Thymus (tissue), 11 donors: ENCODE measurements around the gene SLC12A4. TPM values are rescaled to one million over a fixed set of nuclear protein-coding genes. Genes with fewer than 3 reads are reported as not detected.
A peak's percentile ranks its signal among the peaks of the same experiment; 100 is the strongest.

Source experiments
- DNase-seq, 9 donors: peaks; one replicate each; pipeline ENCODE4 v3.0.0-alpha.2; 2013; ENCODE audit warnings: low spot score in 9 of 9, low read depth in 6 of 9, missing footprints in 1 of 9
- H3K27ac ChIP-seq, 2 donors: one replicate each; pipeline ENCODE4 v1.5.1; 2013; ENCODE audit warnings: control low read depth in 1 of 2, low read depth in 1 of 2, low read length in 1 of 2, mild to moderate bottlenecking in 1 of 2, moderate library complexity in 1 of 2
- H3K27me3 ChIP-seq, 2 donors: one replicate each; pipeline ENCODE4 v1.5.1; 2013; ENCODE audit warnings: low read length in 1 of 2; ENCODE audit not compliant: control insufficient read depth in 2 of 2, insufficient read depth in 1 of 2
- H3K36me3 ChIP-seq, 2 donors: one replicate each; pipeline ENCODE4 v1.5.1; 2013; ENCODE audit warnings: low read length in 1 of 2, mild to moderate bottlenecking in 1 of 2, moderate library complexity in 1 of 2; ENCODE audit not compliant: control insufficient read depth in 2 of 2, insufficient read depth in 2 of 2
- H3K4me1 ChIP-seq, 2 donors: one replicate each; pipeline ENCODE4 v1.5.1; 2013; ENCODE audit warnings: low read length in 2 of 2; ENCODE audit not compliant: control insufficient read depth in 2 of 2, insufficient read depth in 2 of 2
- H3K4me3 ChIP-seq, 2 donors: one replicate each; pipeline ENCODE4 v1.5.1; 2013; ENCODE audit warnings: low read length in 2 of 2, control low read depth in 1 of 2, mild to moderate bottlenecking in 1 of 2
- H3K9me3 ChIP-seq, 2 donors: one replicate each; pipeline ENCODE4 v1.5.1; 2013; ENCODE audit warnings: low read length in 1 of 2, mild to moderate bottlenecking in 1 of 2; ENCODE audit not compliant: control insufficient read depth in 2 of 2, insufficient read depth in 1 of 2
- WGBS: extraction: QIAGEN DNeasy Blood & Tissue Kit; methylation state at CpG from one replicate; pipeline ENCODE4 v1.1.7; 2013; 5-methylcytosine and 5-hydroxymethylcytosine counted together
- polyA plus RNA-seq: library from polyadenylated mRNA; stranded (reverse); fragments of 200-250 nt; gene quantifications from one replicate; pipeline ENCODE4 v1.2.3, GENCODE V29; 2013
- total RNA-seq: library from RNA; stranded (reverse); fragments of 120-200 nt; gene quantifications from one replicate; pipeline ENCODE4 v1.2.4, GENCODE V29; 2013
- donor health status: healthy.

Gene SLC12A4
- total and polyA plus RNA-seq, 2 donors = 13.4 to 22.6 TPM

GRCh38 chr16:67967183-67967957 is 1.1 kb downstream of the SLC12A4 start:
- WGBS = 32% methylated on average over 18 of the region's 18 CpGs
- DNase-seq = peak in 5 of 9 donors; percentile 38 to 81 (median 56)
- no peaks in the 10 kb centered on the region for H3K27me3 ChIP-seq
- peaks cover 8 to 14% of the 10 kb centered on the region in 2 donors for H3K36me3 ChIP-seq
- peaks cover 48 to 59% of the 10 kb centered on the region in 2 donors for H3K4me1 ChIP-seq
- no peaks in the 10 kb centered on the region for H3K9me3 ChIP-seq
- peak overlapping the region; percentile 68 to 88 for H3K27ac ChIP-seq
- peak overlapping the region; percentile 55 to 79 for H3K4me3 ChIP-seq

- no peaks in the 10 kb centered on the region for H3K9me3 ChIP-seq
- peaks cover 15 to 21% of the 10 kb centered on the region in 2 donors for H3K36me3 ChIP-seq
- DNase-seq = no peak
- H3K27me3 ChIP-seq = no peaks in the 10 kb centered on the region
- peaks cover 48 to 61% of the 10 kb centered on the region in 2 donors for H3K4me1 ChIP-seq
- WGBS = 95% methylated on average over 3 of the region's 3 CpGs
- peak overlapping the region in 1 of 2 donors; percentile 46 for H3K27ac ChIP-seq
- peak overlapping the region in 1 of 2 donors; percentile 55 for H3K4me3 ChIP-seq
These were observed 1.8 kb downstream of the SLC12A4 start for GRCh38 chr16:67966549-67967182.

- 95% methylated on average over 11 of the region's 11 CpGs for WGBS
- H3K4me1 ChIP-seq = peaks cover 48 to 61% of the 10 kb centered on the region in 2 donors
- H3K4me3 ChIP-seq = no peak overlapping the region
- no peaks in the 10 kb centered on the region for H3K9me3 ChIP-seq
- DNase-seq = no peak
- peak overlapping the region; percentile 46 to 93 for H3K27ac ChIP-seq
- no peaks in the 10 kb centered on the region for H3K27me3 ChIP-seq
- peaks cover 21 to 28% of the 10 kb centered on the region in 2 donors for H3K36me3 ChIP-seq
These were observed 2.5 kb downstream of the SLC12A4 start for GRCh38 chr16:67965668-67966548.

DNA sequence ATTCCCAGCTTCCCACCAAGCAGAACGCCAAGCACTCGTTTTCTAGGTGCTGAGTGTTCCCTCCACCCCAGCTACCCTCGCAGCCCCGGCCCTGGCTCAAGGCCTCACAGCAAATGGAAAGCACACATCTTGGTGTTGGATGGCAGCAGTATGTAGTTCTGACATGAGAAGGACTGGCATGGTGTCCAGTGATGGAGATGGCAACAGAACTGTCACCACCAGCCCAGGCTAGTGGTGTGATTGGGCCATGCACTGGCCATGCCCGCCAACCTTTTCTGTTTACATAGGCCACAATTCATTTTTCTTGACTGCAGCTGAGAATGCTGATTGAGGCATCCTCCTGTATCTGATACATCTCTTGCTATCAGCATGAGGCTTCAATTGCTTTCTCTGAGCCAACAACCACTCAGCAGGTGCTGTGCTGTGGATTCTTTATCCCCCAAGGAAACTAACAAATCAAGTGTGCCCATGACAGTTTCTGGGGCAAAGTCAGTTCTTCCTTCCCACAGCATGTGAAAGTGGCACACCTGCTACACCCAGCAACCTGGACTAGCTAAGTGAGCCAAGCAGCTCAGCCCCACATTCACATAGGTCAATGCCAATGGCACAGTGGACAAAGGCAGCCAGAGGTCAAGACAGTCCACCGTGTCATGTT is 3.8 kb downstream of the SLC12A4 start:
- no peak overlapping the region for H3K4me3 ChIP-seq
- 94% methylated on average over 6 of the region's 6 CpGs for WGBS

DNA sequence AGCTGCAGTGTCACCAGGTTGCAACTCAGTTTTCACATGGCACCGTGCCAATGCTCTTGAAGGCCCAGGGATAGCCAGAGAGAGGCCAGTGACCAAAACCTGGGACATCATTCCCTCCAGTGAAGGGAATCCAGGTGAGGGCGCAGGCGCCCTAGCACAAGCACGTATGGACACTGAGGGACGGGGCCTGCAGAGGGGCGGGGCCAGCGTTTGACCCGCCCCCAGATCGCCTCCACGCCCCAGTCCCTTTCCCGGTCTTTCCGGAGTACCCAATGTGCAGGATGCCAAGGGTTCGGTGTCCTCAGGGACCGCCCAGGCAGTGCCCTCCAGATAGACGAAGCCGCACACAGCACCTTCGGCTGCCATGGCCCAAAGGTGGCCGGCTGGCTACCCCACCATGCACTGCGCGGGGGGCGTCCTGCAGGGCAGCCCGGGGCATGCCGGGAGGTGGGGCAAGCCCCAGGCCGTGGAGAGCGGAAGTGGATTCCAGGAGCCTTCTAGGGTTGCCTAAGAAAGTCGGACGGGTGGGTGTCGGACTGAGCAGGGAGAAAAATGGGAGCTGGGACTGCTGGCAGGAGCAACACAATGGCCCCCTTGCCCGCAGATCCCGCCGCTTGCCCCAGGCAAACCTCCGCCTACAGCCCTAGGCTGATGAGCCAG is 4.6 kb downstream of the SLC12A4 start:
- Histone ChIP-seq H3K27me3 (no peaks in the 10 kb centered on the region), H3K9me3 (peaks cover 0 to 4% of the 10 kb centered on the region in 2 donors), H3K4me1 (peaks cover 43 to 55% of the 10 kb centered on the region in 2 donors), H3K4me3 (peak overlapping the region in 1 of 2 donors; percentile 3), H3K36me3 (peaks cover 40 to 48% of the 10 kb centered on the region in 2 donors), H3K27ac (peak overlapping the region; percentile 64 to 93)
- peak in 2 of 9 donors; percentile 33 to 40 for DNase-seq
- 93% methylated on average over 32 of the region's 32 CpGs for WGBS

More for the DNA sequence above, 3.8 kb downstream of the SLC12A4 start:
- H3K27ac ChIP-seq = peak overlapping the region; percentile 64 to 93
- peaks cover 32 to 41% of the 10 kb centered on the region in 2 donors for H3K36me3 ChIP-seq
- peak in 4 of 9 donors; percentile 68 to 87 (median 71) for DNase-seq
- no peaks in the 10 kb centered on the region for H3K27me3 ChIP-seq
- peaks cover 48 to 61% of the 10 kb centered on the region in 2 donors for H3K4me1 ChIP-seq
- no peaks in the 10 kb centered on the region for H3K9me3 ChIP-seq

GRCh38 chr16:67963292-67963661 is 5.2 kb downstream of the SLC12A4 start:
- peak overlapping the region in 1 of 2 donors; percentile 3 for H3K4me3 ChIP-seq

GRCh38 chr16:67962135-67962534 is 6.3 kb downstream of the SLC12A4 start:
- Histone ChIP-seq H3K27me3 (no peaks in the 10 kb centered on the region), H3K36me3 (peaks cover 53 to 62% of the 10 kb centered on the region in 2 donors), H3K9me3 (peaks cover 0 to 4% of the 10 kb centered on the region in 2 donors), H3K27ac (no peak overlapping the region), H3K4me1 (peaks cover 39 to 47% of the 10 kb centered on the region in 2 donors), H3K4me3 (no peak overlapping the region)
- WGBS = 97% methylated on average over 8 of the region's 8 CpGs
- no peak for DNase-seq

More at GRCh38 chr16:67963292-67963661, 5.2 kb downstream of the SLC12A4 start:
- DNase-seq = no peak
- H3K36me3 ChIP-seq = peaks cover 45 to 53% of the 10 kb centered on the region in 2 donors
- H3K27me3 ChIP-seq = no peaks in the 10 kb centered on the region
- 95% methylated on average over 2 of the region's 2 CpGs for WGBS
- H3K9me3 ChIP-seq = peaks cover 0 to 4% of the 10 kb centered on the region in 2 donors
- H3K4me1 ChIP-seq = peaks cover 41 to 54% of the 10 kb centered on the region in 2 donors
- peak overlapping the region; percentile 53 to 93 for H3K27ac ChIP-seq

DNA sequence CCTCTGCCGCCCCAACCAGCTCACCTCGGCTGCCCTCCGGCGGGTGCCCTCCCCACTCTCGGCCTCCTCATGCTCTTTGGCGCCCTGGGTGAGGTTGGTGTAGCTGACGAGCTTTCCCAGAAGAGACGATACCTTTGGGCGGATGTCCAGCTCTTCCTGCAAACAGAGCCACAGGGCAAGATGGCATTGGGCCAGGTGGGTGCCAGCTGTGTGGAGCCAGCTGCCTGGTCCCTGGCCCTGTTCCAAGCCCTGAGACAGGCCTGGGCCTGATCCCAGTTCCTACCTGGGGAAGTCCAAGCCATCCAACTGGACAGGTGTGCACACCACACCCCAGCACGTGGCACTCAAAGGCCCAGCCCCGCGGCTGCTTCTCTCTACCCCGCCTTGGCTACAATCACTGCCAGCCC is 6.9 kb downstream of the SLC12A4 start:
- Histone ChIP-seq H3K27me3 (no peaks in the 10 kb centered on the region), H3K36me3 (peaks cover 53 to 62% of the 10 kb centered on the region in 2 donors), H3K4me1 (peaks cover 33 to 41% of the 10 kb centered on the region in 2 donors), H3K9me3 (peaks cover 0 to 4% of the 10 kb centered on the region in 2 donors), H3K4me3 (no peak overlapping the region), H3K27ac (no peak overlapping the region)
- peak in 1 of 9 donors; percentile 12 for DNase-seq
- WGBS = 96% methylated on average over 13 of the region's 13 CpGs
